GM10266 (cell line): ENCODE data around the gene HEATR9.

Experiments used
- DNase-seq: peaks from one replicate; pipeline ENCODE4 v3.0.0; 2012; ENCODE audit errors: extremely low spot score
- TF ChIP-seq, protein P1 (sequence below): IDR thresholded peaks from 2 replicates; pipeline ENCODE4 v1.5.1; 2012; ENCODE audit warnings: mild to moderate bottlenecking, low read depth; ENCODE audit not compliant: control insufficient read depth, insufficient read depth; ENCODE audit errors: missing control alignments

The HEATR9 gene

DNA sequence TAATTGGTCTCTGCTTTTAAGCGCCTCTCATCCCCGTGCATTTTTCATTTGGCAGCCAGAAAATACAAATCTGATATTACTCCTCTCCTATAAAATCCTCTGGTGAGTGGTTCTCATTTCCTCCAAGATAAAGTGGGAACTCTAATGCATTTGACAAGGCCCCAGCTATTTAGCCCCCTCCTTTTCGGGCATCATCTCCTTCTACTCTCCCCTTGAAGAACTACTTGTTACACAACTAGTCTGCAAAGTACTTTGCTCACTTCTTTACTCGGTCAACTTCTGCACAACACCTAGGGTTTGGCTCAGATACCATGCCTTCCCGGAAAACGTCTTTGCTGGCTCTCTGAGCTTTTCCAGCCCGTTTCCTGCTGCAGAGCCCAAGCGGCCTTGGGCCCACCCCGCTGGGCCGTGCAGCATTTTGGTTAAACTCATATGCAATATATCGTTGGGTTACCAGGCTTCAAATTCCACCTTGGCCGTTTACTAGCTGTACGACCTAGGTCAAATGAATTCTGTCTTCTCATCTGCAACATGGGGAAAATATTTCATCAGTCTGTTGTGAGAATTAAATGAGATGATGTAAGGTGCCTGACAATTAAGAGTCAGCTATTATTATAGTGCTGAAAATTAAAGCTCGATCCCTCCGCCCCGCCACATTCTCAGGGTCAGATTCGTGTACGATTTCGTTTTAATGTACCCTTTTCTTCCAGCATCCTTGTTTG is 60.3 kb downstream of the HEATR9 start:
- DNase-seq, result no peak
- TF ChIP-seq, protein P1, sequence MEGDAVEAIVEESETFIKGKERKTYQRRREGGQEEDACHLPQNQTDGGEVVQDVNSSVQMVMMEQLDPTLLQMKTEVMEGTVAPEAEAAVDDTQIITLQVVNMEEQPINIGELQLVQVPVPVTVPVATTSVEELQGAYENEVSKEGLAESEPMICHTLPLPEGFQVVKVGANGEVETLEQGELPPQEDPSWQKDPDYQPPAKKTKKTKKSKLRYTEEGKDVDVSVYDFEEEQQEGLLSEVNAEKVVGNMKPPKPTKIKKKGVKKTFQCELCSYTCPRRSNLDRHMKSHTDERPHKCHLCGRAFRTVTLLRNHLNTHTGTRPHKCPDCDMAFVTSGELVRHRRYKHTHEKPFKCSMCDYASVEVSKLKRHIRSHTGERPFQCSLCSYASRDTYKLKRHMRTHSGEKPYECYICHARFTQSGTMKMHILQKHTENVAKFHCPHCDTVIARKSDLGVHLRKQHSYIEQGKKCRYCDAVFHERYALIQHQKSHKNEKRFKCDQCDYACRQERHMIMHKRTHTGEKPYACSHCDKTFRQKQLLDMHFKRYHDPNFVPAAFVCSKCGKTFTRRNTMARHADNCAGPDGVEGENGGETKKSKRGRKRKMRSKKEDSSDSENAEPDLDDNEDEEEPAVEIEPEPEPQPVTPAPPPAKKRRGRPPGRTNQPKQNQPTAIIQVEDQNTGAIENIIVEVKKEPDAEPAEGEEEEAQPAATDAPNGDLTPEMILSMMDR, result no peak

DNA sequence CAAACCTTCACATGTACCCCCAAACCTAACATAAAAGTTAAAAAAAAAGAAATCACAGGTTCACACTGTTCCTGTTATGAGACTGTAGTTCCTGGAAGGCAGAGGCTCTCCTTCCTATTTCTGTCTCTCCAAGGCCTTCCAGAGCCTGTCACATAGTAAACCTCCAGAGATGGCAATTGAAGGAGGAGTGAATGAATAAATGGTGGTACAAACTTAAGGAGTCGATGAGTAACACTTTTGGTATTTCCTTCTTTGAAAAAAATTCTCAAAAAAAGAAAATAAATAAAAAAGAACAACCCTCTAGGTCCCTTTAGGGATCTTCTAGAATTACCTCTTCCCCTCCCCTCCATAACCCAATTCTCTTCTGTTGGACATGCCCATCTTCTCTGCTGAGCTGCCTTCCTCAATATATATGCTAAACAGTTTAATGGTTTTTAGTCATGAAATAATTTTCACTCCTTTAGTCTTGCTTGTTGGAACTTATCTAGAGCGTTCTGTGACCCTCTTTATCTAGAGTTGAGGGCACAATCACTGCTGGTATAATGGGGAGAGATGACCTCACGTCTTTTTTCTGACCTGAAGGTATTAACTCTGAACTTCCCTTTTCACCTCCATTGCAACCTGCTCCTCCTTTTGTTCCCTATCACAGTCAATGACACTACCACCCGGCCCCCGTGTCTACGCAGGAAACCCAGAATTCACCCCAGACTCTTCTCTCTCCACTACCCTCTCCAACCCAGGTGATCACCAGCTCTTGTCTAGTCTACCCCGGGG is 61.1 kb downstream of the HEATR9 start:
- TF ChIP-seq, protein P1, result no peak
- no peak for DNase-seq
